HuH-7 (cell line): ENCODE data around the gene NOTCH3.

Experiments used
- DNase-seq: peaks from one replicate; pipeline ENCODE4 v3.0.0; 2011; ENCODE audit warnings: low spot score

The NOTCH3 gene

DNA sequence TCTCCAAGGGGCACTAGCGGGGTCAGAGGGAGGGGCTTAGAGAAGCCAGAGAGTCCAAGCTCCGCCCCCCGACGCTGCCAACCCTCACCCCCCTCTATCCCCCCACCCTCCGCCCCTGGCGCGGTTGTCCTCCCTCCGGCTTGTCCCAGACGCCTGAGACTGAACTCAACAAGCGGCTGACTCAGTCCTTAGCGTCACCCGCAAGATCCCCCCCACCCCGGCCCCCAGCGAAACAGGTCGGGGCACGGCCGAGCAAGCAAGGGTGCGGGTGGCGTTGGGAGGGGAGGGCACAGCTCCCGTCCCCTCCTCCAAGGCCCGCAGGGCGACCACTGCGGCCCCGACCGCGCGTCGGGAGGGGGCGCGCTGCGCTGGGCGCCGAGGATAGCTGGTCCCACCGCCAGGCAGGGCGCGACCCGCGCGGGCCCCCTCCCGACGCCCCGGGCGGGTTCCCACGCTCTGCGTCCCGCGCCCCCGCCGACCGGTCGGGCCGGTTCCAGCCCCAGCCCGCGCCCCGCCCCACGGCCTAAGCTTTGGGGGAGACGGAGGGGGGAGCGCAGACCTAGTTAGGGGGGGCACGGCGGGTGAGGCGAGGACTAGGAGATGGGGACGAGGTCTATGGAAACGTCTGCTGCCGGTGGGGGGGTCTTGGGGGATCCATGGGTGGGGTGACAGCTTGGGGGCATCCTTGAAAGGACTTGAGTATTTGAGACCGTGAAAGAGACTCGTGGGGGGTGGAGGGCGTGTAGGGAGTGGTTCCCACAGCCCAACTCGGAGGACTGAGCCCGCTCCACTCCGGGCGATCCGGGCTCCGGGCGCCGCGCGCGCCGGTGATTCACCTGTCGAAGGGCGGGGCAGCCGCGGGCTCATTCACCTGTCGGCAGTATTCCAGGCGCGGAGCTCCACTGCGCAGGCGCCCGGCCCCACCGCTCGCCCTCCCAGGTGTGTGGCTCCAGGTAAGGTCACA is 5.1 kb downstream of the NOTCH3 start:
- peak; percentile 73 for DNase-seq

DNA sequence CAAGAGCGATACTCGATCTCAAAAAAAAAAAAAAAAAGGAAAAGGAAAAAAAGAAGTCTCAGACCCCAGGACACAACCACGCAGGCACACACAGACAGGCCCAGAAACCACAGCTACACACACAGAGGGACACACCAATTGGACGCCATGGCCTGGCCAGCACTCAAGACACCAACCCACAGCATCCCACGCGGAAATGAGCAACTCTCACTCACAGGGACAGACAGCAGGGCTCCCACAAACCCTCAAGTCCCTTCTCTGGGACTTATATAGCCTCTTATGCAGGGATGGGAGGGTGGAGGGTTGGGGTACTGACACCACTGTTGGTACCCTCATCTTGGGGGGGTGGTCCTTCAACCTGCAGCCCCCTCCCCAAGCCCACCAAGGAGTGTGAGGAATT is 5.9 kb downstream of the NOTCH3 start:
- DNase-seq = no peak

DNA sequence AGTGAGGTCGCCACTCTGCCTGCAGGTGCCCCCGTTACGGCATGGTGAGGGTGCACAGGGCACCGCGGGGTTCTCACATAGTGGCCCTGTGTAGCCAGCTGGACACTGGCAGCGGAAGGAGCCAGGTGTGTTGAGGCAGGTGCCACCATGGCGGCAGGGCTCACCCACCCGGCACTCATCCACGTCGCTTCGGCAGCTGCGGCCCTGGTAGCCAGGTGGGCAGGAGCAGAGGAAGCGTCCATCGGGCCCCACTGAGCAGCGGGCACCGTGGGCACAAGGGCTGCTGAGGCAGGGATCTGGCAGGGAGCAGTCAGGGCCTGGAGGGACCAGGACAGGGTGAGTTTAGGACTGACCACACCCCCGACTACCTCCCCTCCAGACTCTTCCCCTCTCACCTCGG is 8.8 kb downstream of the NOTCH3 start:
- DNase-seq = no peak

DNA sequence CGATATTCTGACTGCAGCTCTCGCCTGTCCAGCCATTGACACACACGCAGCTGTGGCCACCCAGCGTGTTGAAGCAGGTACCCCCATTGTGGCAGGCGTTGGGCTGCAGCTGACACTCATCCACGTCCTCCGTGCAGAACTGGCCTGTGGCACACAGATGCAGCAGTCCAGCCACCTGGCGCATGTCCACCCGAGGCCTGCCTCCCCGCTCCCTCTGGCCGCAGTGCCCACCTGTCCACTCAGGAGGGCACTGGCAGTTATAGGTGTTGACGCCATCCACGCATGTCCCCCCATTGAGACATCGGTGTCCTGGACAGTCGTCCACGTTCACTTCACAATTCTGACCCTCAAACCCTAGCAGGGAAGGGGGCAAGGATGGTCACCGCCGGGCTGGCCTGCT is 9.3 kb downstream of the NOTCH3 start:
- no peak for DNase-seq

GRCh38 chr19:15188851-15189250 is 11.9 kb downstream of the NOTCH3 start:
- DNase-seq = no peak

DNA sequence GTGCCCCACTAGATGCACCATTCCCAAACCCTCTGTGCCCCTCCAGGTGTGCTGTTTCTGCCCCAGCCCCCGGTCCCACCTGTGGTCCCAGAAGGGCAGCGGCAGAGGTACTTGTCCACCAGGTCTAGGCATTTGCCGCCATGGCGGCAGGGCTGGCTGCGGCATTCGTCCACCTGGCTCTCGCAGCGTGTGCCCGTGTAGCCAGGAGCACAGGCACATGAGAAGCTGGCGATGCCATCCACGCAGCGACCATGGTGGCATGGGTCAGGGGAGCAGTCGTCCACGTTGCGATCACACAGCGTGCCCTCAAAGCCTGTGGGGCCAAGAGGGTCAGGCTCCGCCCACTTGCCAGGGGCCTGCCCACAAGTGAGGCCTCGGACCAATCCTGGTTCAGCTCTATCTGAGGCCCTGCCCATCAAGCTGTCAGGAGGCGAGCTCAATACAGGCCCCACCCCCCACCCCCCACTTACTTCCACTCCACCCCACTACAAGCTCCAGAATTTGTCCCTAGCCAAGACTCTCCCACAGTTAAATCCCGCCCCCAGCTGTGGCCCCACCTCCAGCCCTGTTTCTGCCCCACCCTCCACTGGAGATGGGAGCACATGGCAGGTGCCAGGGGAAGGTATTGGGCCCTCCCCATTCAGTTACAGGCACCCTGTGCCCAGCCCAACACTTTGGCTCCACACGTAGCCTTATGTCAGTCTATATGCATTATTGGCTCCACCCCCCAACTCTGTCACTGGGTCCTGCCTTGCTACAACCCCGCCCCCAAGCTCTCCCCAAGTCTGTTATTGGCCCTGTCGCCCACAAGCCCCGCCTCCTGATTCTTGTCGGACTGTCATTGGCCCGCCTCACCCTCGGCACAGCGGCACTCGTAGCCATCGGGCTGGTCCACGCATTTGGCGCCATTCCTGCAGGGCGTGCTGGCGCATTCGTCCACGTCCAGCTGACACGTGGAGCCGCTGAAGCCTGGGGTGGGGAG is 13.5 kb downstream of the NOTCH3 start:
- DNase-seq = no peak

DNA sequence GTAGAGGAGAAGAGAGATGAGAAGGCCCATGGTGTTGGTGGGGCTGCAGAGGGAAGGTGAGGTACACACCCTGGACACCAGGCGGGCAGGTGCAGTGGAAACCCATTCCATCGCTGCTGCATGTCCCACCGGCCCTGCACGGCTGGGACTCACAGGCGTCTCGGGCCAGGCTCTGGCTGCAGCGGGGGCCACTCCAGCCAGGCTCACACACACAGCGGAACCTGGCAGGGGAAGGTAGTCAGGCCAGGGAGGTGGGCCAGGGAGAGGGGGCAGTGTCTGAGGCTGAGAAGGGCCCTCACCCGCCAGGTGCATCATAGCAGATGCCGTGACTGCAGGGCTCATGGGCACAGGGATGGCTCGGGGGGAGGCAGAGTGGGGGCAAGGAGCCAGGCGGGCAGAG is 15.6 kb downstream of the NOTCH3 start:
- no peak for DNase-seq

GRCh38 chr19:15184776-15185175 is 16.0 kb downstream of the NOTCH3 start:
- no peak for DNase-seq

DNA sequence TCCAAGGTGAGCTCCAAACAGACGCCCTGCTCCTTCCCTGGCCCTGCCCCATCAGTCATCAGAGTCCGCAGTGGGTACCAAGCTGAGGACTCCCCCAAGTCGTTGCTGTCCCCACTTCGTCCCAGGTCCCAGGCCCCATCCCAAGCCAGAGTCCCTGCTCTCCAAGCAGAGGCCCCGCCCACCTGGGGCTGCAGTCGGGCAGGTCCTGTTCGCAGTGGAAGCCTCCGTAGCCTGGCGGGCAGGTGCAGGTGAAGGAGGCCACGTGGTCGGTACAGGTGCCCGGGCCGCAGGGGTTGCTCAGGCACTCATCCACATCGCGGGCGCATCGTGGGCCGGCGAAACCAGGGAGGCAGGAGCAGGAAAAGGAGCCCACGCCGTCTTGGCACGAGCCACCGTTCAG is 19.4 kb downstream of the NOTCH3 start:
- no peak for DNase-seq

- DNase-seq = no peak
These were observed 20.1 kb downstream of the NOTCH3 start for GRCh38 chr19:15180451-15181390.

DNA sequence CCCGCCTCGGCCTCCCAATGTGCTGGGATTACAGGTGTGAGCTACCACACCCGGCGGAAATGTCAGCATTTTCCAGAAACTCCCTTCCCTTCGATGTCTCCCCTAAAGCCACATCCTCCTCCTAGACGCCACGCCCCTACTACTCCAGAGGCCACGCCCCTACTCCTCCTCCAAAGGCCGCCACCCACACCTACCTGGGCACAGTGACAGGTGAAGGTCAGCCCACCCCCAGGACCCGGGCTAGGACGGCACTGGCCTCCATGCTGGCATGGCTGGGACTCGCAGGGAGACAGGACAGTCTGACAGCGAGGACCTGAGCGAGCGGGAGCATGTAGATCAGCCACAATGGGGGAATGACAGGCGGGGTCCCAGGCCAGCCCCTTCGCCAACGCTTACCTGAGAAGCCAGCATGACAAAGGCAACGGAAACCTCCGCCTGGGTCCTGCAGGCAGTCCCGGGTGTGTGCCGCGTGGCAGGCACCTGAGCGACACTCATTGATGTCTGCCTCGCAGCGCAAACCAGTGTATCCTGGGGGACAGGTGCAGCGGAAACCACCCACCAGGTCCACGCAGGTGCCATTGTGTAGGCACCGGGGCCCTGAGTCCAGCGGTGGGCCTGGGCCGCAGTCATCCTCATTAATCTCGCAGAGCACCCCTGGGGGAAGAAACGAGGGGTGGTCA is 22.0 kb downstream of the NOTCH3 start:
- no peak for DNase-seq

GRCh38 chr19:15177269-15178116 is 23.3 kb downstream of the NOTCH3 start:
- peak; percentile 81 for DNase-seq

GRCh38 chr19:15175609-15176008 is 25.2 kb downstream of the NOTCH3 start:
- no peak for DNase-seq

- no peak for DNase-seq
These were observed 26.9 kb downstream of the NOTCH3 start for GRCh38 chr19:15173746-15174404.

- DNase-seq = no peak
These were observed 30.4 kb downstream of the NOTCH3 start for GRCh38 chr19:15170345-15170744.

DNA sequence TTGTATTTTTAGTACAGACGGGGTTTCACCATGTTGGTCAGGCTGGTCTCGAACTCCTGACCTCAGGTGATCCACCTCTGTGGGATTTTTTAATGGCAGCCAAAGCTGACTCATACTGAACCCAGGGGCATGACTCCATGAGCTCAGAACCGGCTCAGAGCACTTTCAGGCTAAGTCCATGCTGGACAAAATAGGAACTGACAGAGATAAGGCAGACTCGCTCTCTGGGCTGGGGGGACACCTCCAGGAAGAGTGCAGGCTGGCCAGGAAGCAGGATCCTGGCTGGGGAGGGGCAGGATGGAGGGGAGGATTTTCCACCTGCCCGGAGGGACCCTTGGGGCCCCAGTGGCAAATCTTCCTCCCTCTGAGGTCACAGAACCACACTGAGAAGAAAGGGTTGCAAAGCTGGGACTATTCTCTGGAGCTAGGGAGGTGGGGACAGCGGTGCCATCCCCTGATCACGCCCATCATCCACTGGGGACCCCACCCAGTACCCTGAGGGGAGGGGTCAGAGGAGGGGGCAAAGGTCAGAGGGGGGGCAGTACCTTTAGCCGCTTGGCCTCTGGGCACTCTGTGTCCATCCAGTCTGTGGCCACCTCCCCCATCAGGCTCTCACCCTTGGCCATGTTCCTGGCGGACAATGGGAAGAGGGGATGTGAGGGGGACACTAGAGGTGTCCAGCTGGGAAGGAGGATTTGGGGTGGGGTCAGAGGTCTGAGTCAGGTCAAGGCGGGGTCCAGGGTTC is 31.1 kb downstream of the NOTCH3 start:
- DNase-seq = no peak

GRCh38 chr19:15166700-15167099 is 34.1 kb downstream of the NOTCH3 start:
- no peak for DNase-seq
